Measurements from ENCODE around the gene LAMB2. TPM values are rescaled to one million over a fixed set of nuclear protein-coding genes. Genes with fewer than 3 reads are reported as not detected.

LAMB2 gene
- total and polyA plus RNA-seq, 2 of the 8 experiments (the other 6 are each of a cell fraction or from before 2014, with no cell fraction given): 112 to 153 TPM

- TF ChIP-seq SRF (IDR thresholded peaks at IDR 0.05; ENCODE audit: low read depth, low read length) (no peak), RXRA (IDR thresholded peaks at IDR 0.05; ENCODE audit: insufficient read depth, low read depth, low read length) (no peak), JUN (IDR thresholded peaks at IDR 0.05; ENCODE audit: low read depth, low read length) (no peak), SAP30 (IDR thresholded peaks at IDR 0.05; ENCODE audit: insufficient read depth, insufficient replicate concordance, low read length) (no peak)
Observed at GRCh38 chr3:49092938-49093852, 39.7 kb downstream of the LAMB2 start (continued).
